ENCODE results near the gene EP400. TPM values are rescaled to one million over a fixed set of nuclear protein-coding genes. Genes with fewer than 3 reads are reported as not detected.

The EP400 gene
- total and polyA plus RNA-seq, 2 of the 8 experiments (the other 6 are each of a cell fraction or from before 2014, with no cell fraction given), result 13.1 to 69.7 TPM

DNA sequence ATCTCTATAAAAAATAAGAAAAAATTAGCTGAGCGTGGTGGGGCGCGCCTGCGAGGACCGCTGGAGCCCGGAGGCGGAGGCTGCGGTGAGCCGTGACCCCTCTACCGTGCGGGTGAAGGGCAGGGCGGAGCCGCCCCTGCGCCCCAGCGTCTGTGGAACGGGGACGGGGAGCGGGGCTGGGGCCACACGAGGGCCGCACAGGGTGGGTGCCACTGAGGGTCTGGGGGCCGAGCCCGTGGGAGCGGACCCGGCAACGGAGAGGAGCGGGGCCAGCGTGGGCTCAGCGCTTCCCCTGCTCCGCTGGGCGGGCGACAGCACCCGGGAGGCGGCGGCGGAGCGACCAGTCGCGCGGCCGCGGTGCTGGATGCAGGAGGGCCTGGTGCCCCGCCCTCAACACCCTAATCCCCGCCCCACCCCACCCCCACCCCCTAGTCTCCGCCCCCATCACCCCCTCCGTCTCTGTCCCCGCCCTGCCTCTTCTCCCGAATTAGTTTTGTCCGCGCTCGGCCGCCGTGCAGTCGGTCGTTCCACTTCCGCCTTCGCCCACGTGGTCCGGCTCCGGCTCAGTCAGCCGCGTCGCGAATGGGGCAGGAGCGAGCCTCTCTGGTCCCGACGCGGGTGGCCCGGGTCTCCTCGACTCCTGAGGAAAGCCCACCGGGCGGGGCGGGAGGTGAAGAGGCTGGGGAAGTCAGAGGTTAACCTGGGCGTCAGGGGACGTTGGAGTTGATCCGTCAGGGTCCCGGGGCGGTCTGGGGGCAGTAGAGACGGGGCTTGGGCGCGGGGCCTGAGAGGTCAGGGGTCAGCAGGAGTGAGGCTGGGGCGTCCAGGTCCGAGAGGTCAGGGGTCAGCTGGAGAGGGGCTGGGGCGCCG lies 20.8 kb upstream of the EP400 start, which contains the start of gene PUS1 (continued):
- TF ChIP-seq GTF2F1 (IDR thresholded peaks at IDR 0.05; ENCODE audit: borderline replicate concordance, low read depth, low read length), result no peak
- TF ChIP-seq CHD1 (IDR thresholded peaks at IDR 0.05; ENCODE audit: low read depth, low read length), result no peak
- TF ChIP-seq, protein P1, sequence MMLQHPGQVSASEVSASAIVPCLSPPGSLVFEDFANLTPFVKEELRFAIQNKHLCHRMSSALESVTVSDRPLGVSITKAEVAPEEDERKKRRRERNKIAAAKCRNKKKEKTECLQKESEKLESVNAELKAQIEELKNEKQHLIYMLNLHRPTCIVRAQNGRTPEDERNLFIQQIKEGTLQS (IDR thresholded peaks at IDR 0.05; ENCODE audit: insufficient read depth, low read depth, low read length), result no peak
- no peak for TF ChIP-seq SIRT6 (IDR thresholded peaks at IDR 0.05; ENCODE audit: low read length)
- no peak for TF ChIP-seq RXRA (IDR thresholded peaks at IDR 0.05; ENCODE audit: insufficient read depth, low read depth, low read length)
- no peak for TF ChIP-seq KDM1A (IDR thresholded peaks at IDR 0.05; ENCODE audit: borderline replicate concordance, low read length)
- TF ChIP-seq ZNF274 (IDR thresholded peaks at IDR 0.05; ENCODE audit: borderline replicate concordance, extremely low read depth, low read length), result no peak
- TF ChIP-seq GABPA (IDR thresholded peaks at IDR 0.05; ENCODE audit: borderline replicate concordance, insufficient read depth, low read length), result no peak
- TF ChIP-seq EZH2 (IDR thresholded peaks at IDR 0.05; ENCODE audit: low read depth, low read length, severe bottlenecking), result no peak
- no peak for TF ChIP-seq CHD2 (IDR thresholded peaks at IDR 0.05; ENCODE audit: low read length)
- no peak for TF ChIP-seq KDM5A (IDR thresholded peaks at IDR 0.05; ENCODE audit: low read length)
- no peak for TF ChIP-seq POU5F1 (IDR thresholded peaks at IDR 0.05; ENCODE audit: low read depth, low read length)
- no peak for TF ChIP-seq JUN (IDR thresholded peaks at IDR 0.05; ENCODE audit: low read depth, low read length)
- TF ChIP-seq POLR2A (IDR thresholded peaks at IDR 0.05; ENCODE audit: control extremely low read depth in 1 of 2, low read depth in 2 of 2, low read length in 2 of 2), result peak in 1 of 2 experiments; percentile 89; a peak in 2 of 3 replicates
- TF ChIP-seq EGR1 (IDR thresholded peaks at IDR 0.05; ENCODE audit: borderline replicate concordance, low read depth, low read length), result no peak; the same call in 1 of the 2 replicates
- TF ChIP-seq TBP (IDR thresholded peaks at IDR 0.05; ENCODE audit: low read depth, low read length), result peak; percentile 51; the same call in 1 of the 2 replicates
- peak; percentile 93 to 96 for TF ChIP-seq SIN3A (conservative IDR thresholded peaks at IDR 0.05 in 1 of 2, IDR thresholded peaks at IDR 0.05 in 1 of 2; ENCODE audit: low read depth in 1 of 2, low read length in 2 of 2)
- TF ChIP-seq CBX5 (IDR thresholded peaks at IDR 0.05; ENCODE audit: low read depth, low read length), result no peak
- TF ChIP-seq TAF7 (optimal IDR thresholded peaks at IDR 0.05; ENCODE audit: borderline replicate concordance, low read depth, low read length), result peak; percentile 63

Measured in H1 (cell line).